Measurements from ENCODE around the gene DST. TPM values are rescaled to one million over a fixed set of nuclear protein-coding genes. Genes with fewer than 3 reads are reported as not detected.

Gene DST
- total RNA-seq, 1 experiment from 2014 or later: 76.0 TPM

GRCh38 chr6:56652231-56652630, 9.5 kb upstream of the DST start:
- no peaks in the 10 kb centered on the region for H3K27me3 Mint-ChIP-seq (ENCODE audit: insufficient read depth, unreplicated experiment)
- no peaks in the 10 kb centered on the region for H3K27me3 ChIP-seq (replicated peaks; ENCODE audit: control insufficient read depth, insufficient read depth, low read length)
- H3K36me3 Mint-ChIP-seq (ENCODE audit: insufficient read depth, unreplicated experiment): peaks cover 17% of the 10 kb centered on the region
- BruUV-seq (replicated peaks): no TSS peak
- no peak overlapping the region for H3K4me3 ChIP-seq (ENCODE audit: low read depth, low read length)
- no peaks in the 10 kb centered on the region for H3K36me3 ChIP-seq (ENCODE audit: control insufficient read depth, insufficient read depth, low read length)
- H3K4me1 ChIP-seq: no peaks in the 10 kb centered on the region
- H3K27ac Mint-ChIP-seq (ENCODE audit: unreplicated experiment): no peak overlapping the region
- DNase-seq: no peak
- H3K4me3 Mint-ChIP-seq (ENCODE audit: unreplicated experiment): no peak overlapping the region
- intact Hi-C loops (cut with micrococcal nuclease; ENCODE audit: unreplicated experiment): no loop called here
- ChIA-PET POLR2A (no interaction called here), CTCF (no interaction called here)
- no peaks in the 10 kb centered on the region for H3K9me3 Mint-ChIP-seq (ENCODE audit: unreplicated experiment)
- H3K4me1 Mint-ChIP-seq (ENCODE audit: low read depth, unreplicated experiment): peaks cover 7% of the 10 kb centered on the region
- no peaks in the 10 kb centered on the region for H3K9me3 ChIP-seq
- TF ChIP-seq CTCF (IDR thresholded peaks at IDR 0.05; ENCODE audit: insufficient read depth in 1 of 2, low read depth in 1 of 2, low read length in 1 of 2, severe bottlenecking in 1 of 2, unreplicated experiment in 1 of 2): no peak

GRCh38 chr6:56650191-56650590, 7.5 kb upstream of the DST start:
- Mint-ChIP-seq H3K27me3 (ENCODE audit: insufficient read depth, unreplicated experiment) (no peaks in the 10 kb centered on the region), H3K4me1 (ENCODE audit: low read depth, unreplicated experiment) (no peaks in the 10 kb centered on the region), H3K9me3 (ENCODE audit: unreplicated experiment) (no peaks in the 10 kb centered on the region), H3K36me3 (ENCODE audit: insufficient read depth, unreplicated experiment) (peaks cover 11% of the 10 kb centered on the region), H3K4me3 (ENCODE audit: unreplicated experiment) (no peak overlapping the region), H3K27ac (ENCODE audit: unreplicated experiment) (no peak overlapping the region)
- Histone ChIP-seq H3K27me3 (replicated peaks; ENCODE audit: control insufficient read depth, insufficient read depth, low read length) (no peaks in the 10 kb centered on the region), H3K36me3 (ENCODE audit: control insufficient read depth, insufficient read depth, low read length) (no peaks in the 10 kb centered on the region), H3K9me3 (no peaks in the 10 kb centered on the region), H3K4me3 (ENCODE audit: low read depth, low read length) (no peak overlapping the region), H3K4me1 (no peaks in the 10 kb centered on the region)
- no peak for TF ChIP-seq CTCF (IDR thresholded peaks at IDR 0.05; ENCODE audit: insufficient read depth in 1 of 2, low read depth in 1 of 2, low read length in 1 of 2, severe bottlenecking in 1 of 2, unreplicated experiment in 1 of 2)
- BruUV-seq (replicated peaks): no TSS peak
- intact Hi-C loops (cut with micrococcal nuclease; ENCODE audit: unreplicated experiment): no loop called here
- ChIA-PET POLR2A (no interaction called here), CTCF (no interaction called here)
- DNase-seq: no peak

DNA sequence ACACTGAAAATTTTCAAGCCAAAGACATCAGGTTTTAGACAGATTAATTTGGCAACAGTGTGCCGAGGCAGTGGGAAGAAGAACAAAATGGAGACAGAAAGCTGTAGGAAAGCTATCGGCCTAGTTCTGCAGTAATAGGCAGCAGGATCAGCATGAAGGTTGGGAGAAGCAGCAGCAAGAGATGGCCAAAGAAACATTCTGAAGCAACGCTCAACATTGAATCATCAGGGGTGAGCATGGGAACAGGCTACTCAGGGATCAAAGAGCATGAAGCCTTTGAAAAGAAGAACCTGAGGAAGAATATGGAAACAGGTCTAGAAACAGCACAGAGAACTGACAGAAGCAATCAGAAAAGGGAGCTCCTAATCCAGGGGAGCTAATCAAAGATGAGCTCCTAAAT, 7.1 kb upstream of the DST start:
- no peak for DNase-seq
- H3K27me3 ChIP-seq (replicated peaks; ENCODE audit: control insufficient read depth, insufficient read depth, low read length): no peaks in the 10 kb centered on the region
- ChIA-PET CTCF (no interaction called here), POLR2A (no interaction called here)
- no peaks in the 10 kb centered on the region for H3K27me3 Mint-ChIP-seq (ENCODE audit: insufficient read depth, unreplicated experiment)
- H3K4me3 Mint-ChIP-seq (ENCODE audit: unreplicated experiment): no peak overlapping the region
- no peak overlapping the region for H3K27ac Mint-ChIP-seq (ENCODE audit: unreplicated experiment)
- H3K9me3 ChIP-seq: no peaks in the 10 kb centered on the region
- peaks cover 11% of the 10 kb centered on the region for H3K36me3 Mint-ChIP-seq (ENCODE audit: insufficient read depth, unreplicated experiment)
- intact Hi-C loops (cut with micrococcal nuclease; ENCODE audit: unreplicated experiment): no loop called here
- H3K36me3 ChIP-seq (ENCODE audit: control insufficient read depth, insufficient read depth, low read length): no peaks in the 10 kb centered on the region
- BruUV-seq (replicated peaks): no TSS peak
- no peaks in the 10 kb centered on the region for H3K9me3 Mint-ChIP-seq (ENCODE audit: unreplicated experiment)
- H3K4me3 ChIP-seq (ENCODE audit: low read depth, low read length): no peak overlapping the region
- no peaks in the 10 kb centered on the region for H3K4me1 ChIP-seq
- no peaks in the 10 kb centered on the region for H3K4me1 Mint-ChIP-seq (ENCODE audit: low read depth, unreplicated experiment)
- TF ChIP-seq CTCF (IDR thresholded peaks at IDR 0.05; ENCODE audit: insufficient read depth in 1 of 2, low read depth in 1 of 2, low read length in 1 of 2, severe bottlenecking in 1 of 2, unreplicated experiment in 1 of 2): no peak

Data from Caco-2 (cell line).